GM23338 (cell line): ENCODE data around the gene NEK11. TPM values are rescaled to one million over a fixed set of nuclear protein-coding genes. Genes with fewer than 3 reads are reported as not detected.

ENCODE experiments used
- ATAC-seq: fragments of 200-7000 bp; cut with Tn5 transposase; 3 replicates; pipeline ENCODE4 v1.9.1; 2020
- DNase-seq: peaks from one replicate; pipeline ENCODE4 v3.0.0-alpha.2; 2015; ENCODE audit warnings: low spot score
- H2AFZ ChIP-seq: fragments of 200-600 bp; sonication (generic); 2 replicates; pipeline ENCODE4 v1.8.0; 2016; ENCODE audit warnings: antibody characterized with exemption, mild to moderate bottlenecking, moderate library complexity
- H3F3A ChIP-seq: fragments of 200-600 bp; sonication (generic); replicated peaks from 2 replicates; pipeline ENCODE4 v1.8.0; 2017; ENCODE audit warnings: antibody characterized with exemption, mixed run types, low read depth
- H3K27ac ChIP-seq: fragments of 200-600 bp; sonication (generic); 2 replicates; pipeline ENCODE4 v1.6.1; 2016; ENCODE audit warnings: low read depth
- H3K27me3 ChIP-seq: fragments of 200-600 bp; sonication (generic); 2 replicates; pipeline ENCODE4 v1.8.0; 2016; ENCODE audit warnings: mild to moderate bottlenecking, mixed run types, moderate library complexity; ENCODE audit not compliant: insufficient read depth
- H3K36me3 ChIP-seq: fragments of 200-600 bp; sonication (generic); 2 replicates; pipeline ENCODE4 v1.8.0; 2016; ENCODE audit warnings: mild to moderate bottlenecking; ENCODE audit not compliant: insufficient read depth
- H3K4me1 ChIP-seq: fragments of 200-600 bp; sonication (generic); 2 replicates; pipeline ENCODE4 v1.8.0; 2016; ENCODE audit warnings: mild to moderate bottlenecking, moderate library complexity; ENCODE audit not compliant: insufficient read depth
- H3K4me2 ChIP-seq: fragments of 200-600 bp; sonication (generic); 2 replicates; pipeline ENCODE4 v1.7.1; 2017; ENCODE audit warnings: mixed run types
- H3K4me3 ChIP-seq: fragments of 200-600 bp; sonication (generic); 2 replicates; pipeline ENCODE4 v1.6.1; 2016; ENCODE audit warnings: mixed run types
- H3K79me2 ChIP-seq: fragments of 200-600 bp; sonication (generic); replicated peaks from 2 replicates; pipeline ENCODE4 v1.8.0; 2017; ENCODE audit warnings: mild to moderate bottlenecking; ENCODE audit not compliant: insufficient read depth
- H3K9me2 ChIP-seq: fragments of 200-600 bp; sonication (generic); 2 replicates; pipeline ENCODE4 v1.8.0; 2017; ENCODE audit not compliant: insufficient read depth
- H4K20me1 ChIP-seq: fragments of 200-600 bp; sonication (generic); replicated peaks from 2 replicates; pipeline ENCODE4 v1.8.0; 2017; ENCODE audit warnings: mild to moderate bottlenecking; ENCODE audit not compliant: insufficient read depth
- H3K27ac Mint-ChIP-seq: 2 replicates; pipeline ENCODE4 v1.8.0; 2020; ENCODE audit warnings: inconsistent platforms, mild to moderate bottlenecking, moderate library complexity, mixed read lengths
- H3K27me3 Mint-ChIP-seq: 3 replicates; pipeline ENCODE4 v1.8.0; 2022; ENCODE audit warnings: low read depth, mild to moderate bottlenecking, moderate library complexity, mixed read lengths, inconsistent platforms; ENCODE audit not compliant: insufficient read depth, poor library complexity
- H3K36me3 Mint-ChIP-seq: 3 replicates; pipeline ENCODE4 v1.8.0; 2021; ENCODE audit warnings: low read depth, mild to moderate bottlenecking, inconsistent platforms, moderate library complexity, mixed read lengths
- H3K4me1 Mint-ChIP-seq: 3 replicates; pipeline ENCODE4 v1.8.0; 2020; ENCODE audit warnings: mild to moderate bottlenecking, inconsistent platforms, mixed read lengths
- H3K4me3 Mint-ChIP-seq: 3 replicates; pipeline ENCODE4 v1.8.0; 2021; ENCODE audit warnings: moderate library complexity, mild to moderate bottlenecking, inconsistent platforms, mixed read lengths
- H3K9me3 Mint-ChIP-seq: 3 replicates; pipeline ENCODE4 v1.8.0; 2020; ENCODE audit warnings: moderate library complexity, mild to moderate bottlenecking, inconsistent platforms, mixed read lengths
- CTCF ChIP-seq, 2 experiments: fragments of 200-600 bp in 1 of 2; sonication (generic) in 1 of 2; conservative IDR thresholded peaks; 2 replicates each; pipeline versions ENCODE4 v1.5.1 to v1.6.1; 2016 to 2017; ENCODE audit warnings: antibody characterized with exemption in 2 of 2, low read depth in 2 of 2, mild to moderate bottlenecking in 2 of 2, moderate library complexity in 1 of 2
- EZH2 ChIP-seq: fragments of 200-600 bp; sonication (generic); IDR thresholded peaks from one replicate; pipeline ENCODE4 v1.8.0; 2017; ENCODE audit warnings: antibody characterized with exemption, mild to moderate bottlenecking, low read depth; ENCODE audit not compliant: unreplicated experiment
- EZH2phosphoT487 ChIP-seq: fragments of 200-600 bp; sonication (generic); IDR thresholded peaks from one replicate; pipeline ENCODE4 v1.8.1; 2018; ENCODE audit warnings: antibody characterized with exemption; ENCODE audit not compliant: unreplicated experiment
- JUNB ChIP-seq: IDR thresholded peaks from one replicate; pipeline ENCODE4 v1.6.1; 2016; ENCODE audit warnings: antibody characterized with exemption; ENCODE audit not compliant: unreplicated experiment
- NANOG ChIP-seq: IDR thresholded peaks from 2 replicates; pipeline ENCODE4 v1.6.1; 2016; ENCODE audit warnings: antibody characterized with exemption, borderline replicate concordance
- POLR2AphosphoS5 ChIP-seq: IDR thresholded peaks from 2 replicates; pipeline ENCODE4 v1.6.1; 2016; ENCODE audit warnings: antibody characterized with exemption, low read depth
- REST ChIP-seq: IDR thresholded peaks from one replicate; pipeline ENCODE4 v1.6.1; 2018; ENCODE audit warnings: antibody characterized with exemption; ENCODE audit not compliant: unreplicated experiment
- STAT1 ChIP-seq: IDR thresholded peaks from one replicate; pipeline ENCODE4 v1.6.1; 2016; ENCODE audit warnings: antibody characterized with exemption; ENCODE audit not compliant: unreplicated experiment
- ZNF114 ChIP-seq: fragments of 250-450 bp; sonication (Bioruptor Pico); IDR thresholded peaks from 2 replicates; pipeline ENCODE4 v1.5.0; 2020; ENCODE audit warnings: mild to moderate bottlenecking, moderate library complexity
- ZNF331 ChIP-seq: fragments of 250-450 bp; sonication (Bioruptor Pico); IDR thresholded peaks from 2 replicates; pipeline ENCODE4 v1.5.0; 2020; ENCODE audit warnings: low read depth, mild to moderate bottlenecking, moderate library complexity
- ZNF462 ChIP-seq: fragments of 250-450 bp; sonication (Bioruptor Pico); IDR thresholded peaks from 2 replicates; pipeline ENCODE4 v1.5.0; 2020; ENCODE audit warnings: mild to moderate bottlenecking, moderate library complexity
- polyA plus RNA-seq: library from polyadenylated mRNA; unstranded; fragments of >200 nt; fragmentation: Nextera tagmentation; extraction: Ambion mirVana; gene quantifications from 2 replicates; pipeline ENCODE4 v1.2.1, GENCODE V29; 2016
- total RNA-seq: library from RNA; depleted of rRNA; stranded (reverse); fragments of >200 nt; shearing (Covaris generic); gene quantifications from 2 replicates; pipeline ENCODE4 v1.2.3, GENCODE V29; 2014
- TF ChIP-seq, protein P1 (sequence below): IDR thresholded peaks from 2 replicates; pipeline ENCODE4 v1.6.1; 2016; ENCODE audit warnings: antibody characterized with exemption

The NEK11 gene
- total and polyA plus RNA-seq, 2 experiments from 2014 or later = 0.80 to 1.1 TPM

GRCh38 chr3:131218196-131218595 lies 191.5 kb downstream of the NEK11 start (continued):
- TF ChIP-seq CTCF (conservative IDR thresholded peaks at IDR 0.05; ENCODE audit: low read depth in 2 of 2) (no peak), POLR2AphosphoS5 (no peak), EZH2phosphoT487 (no peak), REST (no peak), ZNF331 (no peak)

GRCh38 chr3:131221731-131222130 lies 195.1 kb downstream of the NEK11 start:
- Histone ChIP-seq H3K4me1 (no peaks in the 10 kb centered on the region), H3K27ac (no peak overlapping the region), H3K4me2 (no peak overlapping the region), H3K4me3 (no peak overlapping the region), H3K27me3 (no peaks in the 10 kb centered on the region), H3K79me2 (no peaks in the 10 kb centered on the region), H2AFZ (no peak overlapping the region), H4K20me1 (no peaks in the 10 kb centered on the region), H3K9me2 (no peaks in the 10 kb centered on the region), H3F3A (no peaks in the 10 kb centered on the region), H3K36me3 (no peaks in the 10 kb centered on the region)
- Mint-ChIP-seq H3K4me3 (no peak overlapping the region), H3K4me1 (peaks cover 8% of the 10 kb centered on the region; the same call in 2 of the 3 replicates), H3K36me3 (no peaks in the 10 kb centered on the region), H3K27ac (no peak overlapping the region), H3K27me3 (peaks cover 4% of the 10 kb centered on the region), H3K9me3 (no peaks in the 10 kb centered on the region)
- ATAC-seq (no peak), DNase-seq (no peak)
- no peak for TF ChIP-seq STAT1
- no peak for TF ChIP-seq POLR2AphosphoS5
- TF ChIP-seq ZNF462 (CRISPR knock-in tag) = no peak
- no peak for TF ChIP-seq NANOG
- no peak for TF ChIP-seq EZH2
- TF ChIP-seq, protein P1, sequence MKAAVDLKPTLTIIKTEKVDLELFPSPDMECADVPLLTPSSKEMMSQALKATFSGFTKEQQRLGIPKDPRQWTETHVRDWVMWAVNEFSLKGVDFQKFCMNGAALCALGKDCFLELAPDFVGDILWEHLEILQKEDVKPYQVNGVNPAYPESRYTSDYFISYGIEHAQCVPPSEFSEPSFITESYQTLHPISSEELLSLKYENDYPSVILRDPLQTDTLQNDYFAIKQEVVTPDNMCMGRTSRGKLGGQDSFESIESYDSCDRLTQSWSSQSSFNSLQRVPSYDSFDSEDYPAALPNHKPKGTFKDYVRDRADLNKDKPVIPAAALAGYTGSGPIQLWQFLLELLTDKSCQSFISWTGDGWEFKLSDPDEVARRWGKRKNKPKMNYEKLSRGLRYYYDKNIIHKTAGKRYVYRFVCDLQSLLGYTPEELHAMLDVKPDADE = no peak
- no peak for TF ChIP-seq EZH2phosphoT487
- no peak for TF ChIP-seq JUNB
- TF ChIP-seq ZNF114 (CRISPR knock-in tag) = no peak
